Measurements from ENCODE around the gene NFATC3.
A peak's percentile ranks its signal among the peaks of the same experiment; 100 is the strongest.

The NFATC3 gene

DNA sequence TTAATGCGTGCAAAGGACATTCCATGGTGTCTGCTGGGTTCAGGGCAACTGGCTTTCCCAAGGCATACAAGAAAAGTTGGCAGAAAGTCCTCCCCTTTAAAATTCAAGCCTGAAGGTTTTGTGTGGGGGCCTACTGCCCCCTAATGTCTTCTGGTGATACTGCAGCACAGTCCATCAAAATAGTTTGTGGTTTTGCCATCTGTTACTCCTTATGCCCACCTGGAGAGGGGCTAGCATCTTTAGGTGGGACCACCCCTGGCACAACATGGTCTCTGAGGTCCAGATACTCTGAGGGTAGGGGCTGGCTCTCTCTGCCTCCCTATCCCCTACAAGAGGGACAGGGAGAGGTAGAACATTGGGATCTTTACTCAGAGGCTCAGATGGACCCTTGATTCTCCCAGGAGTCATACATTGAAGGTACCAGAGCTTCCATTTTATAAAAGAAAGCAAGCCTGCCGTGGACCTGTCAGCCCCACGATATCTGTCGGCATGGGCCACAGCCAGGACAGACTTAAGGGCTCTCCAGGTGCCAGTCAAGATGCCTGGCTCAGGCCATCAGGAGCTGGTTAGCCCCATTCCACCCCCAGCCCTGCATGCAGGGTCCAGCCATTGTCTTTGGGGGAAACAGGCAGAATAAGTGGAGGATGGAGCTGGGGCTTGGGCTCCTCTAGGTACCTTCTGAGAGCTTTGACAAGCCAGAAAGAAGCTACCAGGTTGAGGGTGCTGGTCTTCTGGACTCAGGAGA, 144.4 kb downstream of the NFATC3 start:
- DNase-seq (ENCODE audit: low spot score), result peak; percentile 66
- FAIRE-seq, result no peak

DNA sequence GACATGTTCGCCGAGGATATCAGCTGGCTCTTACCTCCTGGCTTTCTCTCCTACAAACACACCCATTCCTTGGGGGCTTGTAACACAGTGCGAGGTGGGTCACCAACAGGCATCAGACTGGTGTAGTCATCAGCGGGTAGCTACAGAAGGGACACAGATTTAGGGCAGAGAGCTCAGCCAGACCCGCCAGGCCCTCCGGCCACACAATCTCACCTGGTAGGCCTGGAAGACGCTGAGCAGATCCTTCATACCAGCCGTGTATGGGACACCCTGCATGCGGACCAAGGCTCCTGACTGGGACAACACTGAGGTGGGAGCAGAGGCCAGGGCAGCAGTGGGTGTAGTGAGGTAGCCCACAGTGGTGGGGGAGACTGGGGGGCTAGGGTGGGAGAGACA, 145.0 kb downstream of the NFATC3 start:
- no peak for DNase-seq (ENCODE audit: low spot score)
- FAIRE-seq, result peak; percentile 56

DNA sequence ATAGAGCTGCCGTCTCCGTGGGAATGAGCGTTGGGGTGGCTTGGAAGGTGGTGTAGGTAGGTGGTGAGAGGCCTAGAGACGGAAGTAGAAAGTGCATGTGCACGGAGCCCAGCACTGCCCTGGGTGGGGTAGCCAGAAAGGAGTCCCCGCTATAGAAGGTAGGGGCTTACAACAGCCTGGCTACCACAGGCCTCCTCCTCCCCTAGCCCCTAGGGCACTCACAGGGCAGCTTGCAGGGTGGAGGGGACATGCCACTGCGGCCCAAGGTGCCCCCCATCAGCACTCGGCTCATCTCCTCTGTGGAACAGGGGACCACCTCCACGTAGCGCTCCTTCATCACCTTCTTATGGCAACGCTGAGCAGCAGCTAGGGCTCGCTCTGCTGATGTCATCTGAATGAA, 145.8 kb downstream of the NFATC3 start:
- no peak for DNase-seq (ENCODE audit: low spot score)
- no peak for FAIRE-seq

DNA sequence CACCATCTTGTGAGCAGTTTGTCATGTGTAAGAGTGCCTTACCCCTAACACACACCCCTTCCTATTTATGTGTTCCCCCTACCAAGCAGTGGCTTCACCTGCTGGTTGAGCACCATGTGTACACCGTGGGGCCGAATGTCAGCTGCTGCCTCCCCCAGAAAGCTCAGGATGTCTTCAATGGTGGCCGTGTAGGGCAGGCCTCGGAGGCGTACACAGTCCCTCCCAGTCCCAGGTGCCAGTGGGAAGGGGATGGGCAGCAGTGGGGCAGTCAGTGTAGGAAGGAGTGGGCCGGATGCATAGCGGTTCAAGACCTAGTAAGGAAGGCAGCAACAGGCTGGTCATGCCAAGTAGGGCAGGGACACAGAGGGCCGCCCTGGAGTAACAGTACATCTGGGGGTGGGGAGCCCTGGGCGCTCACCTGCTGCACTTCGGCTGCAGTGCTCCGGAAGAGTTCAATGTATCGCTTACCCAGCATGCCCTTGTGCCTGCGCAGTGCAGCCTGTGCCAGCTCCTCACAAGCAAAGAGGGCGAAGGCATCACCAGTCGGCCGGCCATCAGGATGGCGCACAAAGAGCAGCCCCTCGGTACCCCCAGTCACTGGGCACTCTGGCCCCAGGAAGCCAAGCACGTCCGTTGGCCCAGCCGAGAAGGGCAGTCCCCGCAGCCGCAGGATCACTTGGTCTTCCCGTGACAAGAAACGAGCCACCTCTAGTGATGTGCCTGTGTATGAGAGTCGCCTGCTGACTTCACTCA, 146.4 kb downstream of the NFATC3 start:
- FAIRE-seq, result no peak
- DNase-seq (ENCODE audit: low spot score), result no peak

DNA sequence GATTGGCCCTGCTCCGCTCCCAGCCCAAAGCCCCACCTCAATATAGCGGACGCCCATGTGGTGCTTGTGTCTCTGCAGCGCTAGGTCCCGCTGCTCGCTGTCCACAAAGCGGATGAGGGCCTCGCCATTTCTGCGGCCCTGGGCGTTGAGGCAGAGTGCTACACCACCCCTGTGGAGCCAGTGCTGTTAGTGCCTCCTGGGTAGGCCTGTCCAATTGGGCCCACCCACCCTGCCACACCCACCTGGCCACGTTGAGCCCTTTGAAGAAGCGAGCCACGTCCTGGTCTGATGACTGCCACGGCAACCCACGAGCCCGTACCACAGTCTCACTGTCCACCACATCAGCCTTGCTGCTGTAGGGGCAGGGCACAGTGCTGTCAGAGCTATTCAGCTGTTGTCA, 147.2 kb downstream of the NFATC3 start:
- FAIRE-seq, result no peak
- DNase-seq (ENCODE audit: low spot score), result no peak

DNA sequence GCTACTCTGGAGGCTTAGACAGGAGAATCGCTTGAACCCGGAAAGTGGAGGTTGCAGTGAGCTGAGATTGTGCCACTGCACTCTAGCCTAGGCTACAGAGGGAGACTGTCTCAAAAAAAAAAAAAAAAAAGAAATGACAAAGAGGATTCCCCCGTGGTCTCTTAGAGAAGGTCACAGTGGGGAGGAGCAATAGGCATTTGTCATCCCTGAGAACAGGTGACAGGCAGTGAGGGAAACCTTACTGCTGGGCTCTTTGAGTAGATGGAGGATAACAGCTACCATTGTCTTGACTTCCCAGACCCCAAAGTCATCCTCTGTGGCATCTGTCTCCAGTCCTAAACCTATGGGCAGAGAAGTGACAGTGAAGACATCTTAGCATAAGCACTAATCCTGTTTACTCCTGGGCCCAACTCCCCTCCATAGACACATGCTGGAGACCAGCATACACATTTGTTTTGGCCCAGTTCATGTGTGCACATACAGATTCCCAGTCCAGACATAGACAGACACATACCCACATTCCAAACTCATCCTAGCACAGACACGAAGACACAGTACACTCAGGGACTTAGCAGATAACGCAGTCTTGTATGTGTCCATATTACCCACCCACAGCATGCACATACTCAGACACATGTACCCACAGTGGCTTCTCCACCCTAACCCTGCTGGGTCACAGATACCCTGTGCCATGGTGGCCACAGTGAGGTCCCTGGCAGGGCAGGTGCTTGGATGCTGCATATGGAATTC, 148.1 kb downstream of the NFATC3 start:
- FAIRE-seq (no peak), DNase-seq (ENCODE audit: low spot score) (no peak)

DNA sequence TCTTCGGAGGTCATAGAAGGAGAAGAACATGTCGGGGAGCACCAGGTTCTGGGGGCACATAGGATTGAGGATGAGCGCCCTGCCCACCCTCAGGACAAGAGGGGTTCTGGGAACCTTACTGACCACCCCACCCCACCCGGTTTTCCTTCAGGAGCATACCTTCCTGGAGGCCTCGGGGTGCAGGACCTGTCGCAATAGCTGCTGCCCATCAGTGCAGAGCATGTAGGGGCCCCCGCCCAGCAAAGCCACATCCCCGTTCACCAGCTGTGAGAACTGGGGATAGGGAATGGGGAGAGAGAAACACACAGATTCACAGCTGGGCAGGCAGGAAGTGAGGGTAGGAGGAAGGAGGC, 148.6 kb downstream of the NFATC3 start:
- no peak for FAIRE-seq
- DNase-seq (ENCODE audit: low spot score), result no peak

DNA sequence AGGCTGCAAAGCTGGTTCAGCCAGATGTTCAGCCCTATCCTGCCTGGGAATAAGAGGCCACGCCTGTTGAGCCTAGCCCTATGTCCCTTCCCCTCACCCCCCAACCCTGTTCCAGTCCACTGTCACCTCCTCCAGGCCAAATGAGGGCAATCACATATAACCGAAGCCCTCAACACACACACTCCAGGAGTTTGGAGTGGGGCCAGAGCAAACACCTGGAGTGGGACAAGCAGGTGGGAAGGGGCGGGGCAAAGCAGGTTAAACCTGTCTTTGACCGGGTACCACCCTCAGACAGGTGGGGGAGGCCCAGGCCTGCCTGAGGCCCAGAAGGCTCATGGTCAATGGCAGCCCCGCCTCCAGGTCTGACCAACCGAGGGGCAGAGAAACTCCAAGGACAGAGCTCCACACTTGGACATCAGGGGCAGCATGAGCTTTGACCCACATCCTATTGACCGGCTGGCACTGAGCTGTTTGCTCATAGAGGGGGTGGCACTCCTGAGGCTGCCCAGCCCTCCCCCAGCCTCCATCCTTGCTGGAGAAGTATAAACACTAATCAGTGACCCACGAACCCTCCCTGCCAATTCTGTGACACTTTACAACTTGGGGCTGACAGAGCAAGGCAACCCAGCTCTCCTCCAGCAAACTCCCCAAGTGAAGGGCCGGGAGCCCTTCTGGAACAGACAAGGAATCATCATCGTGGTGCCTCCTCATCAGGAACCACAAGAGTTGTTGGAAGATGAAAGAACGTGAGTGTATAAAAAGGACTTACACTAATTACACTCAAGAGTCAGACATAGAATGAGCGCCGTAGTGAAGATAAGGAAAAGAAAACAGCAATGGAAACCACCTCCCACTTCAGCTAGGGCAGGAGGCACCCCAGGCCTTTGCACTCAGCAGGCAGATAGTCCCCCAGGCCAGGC, 149.3 kb downstream of the NFATC3 start:
- no peak for DNase-seq (ENCODE audit: low spot score)
- no peak for FAIRE-seq

DNA sequence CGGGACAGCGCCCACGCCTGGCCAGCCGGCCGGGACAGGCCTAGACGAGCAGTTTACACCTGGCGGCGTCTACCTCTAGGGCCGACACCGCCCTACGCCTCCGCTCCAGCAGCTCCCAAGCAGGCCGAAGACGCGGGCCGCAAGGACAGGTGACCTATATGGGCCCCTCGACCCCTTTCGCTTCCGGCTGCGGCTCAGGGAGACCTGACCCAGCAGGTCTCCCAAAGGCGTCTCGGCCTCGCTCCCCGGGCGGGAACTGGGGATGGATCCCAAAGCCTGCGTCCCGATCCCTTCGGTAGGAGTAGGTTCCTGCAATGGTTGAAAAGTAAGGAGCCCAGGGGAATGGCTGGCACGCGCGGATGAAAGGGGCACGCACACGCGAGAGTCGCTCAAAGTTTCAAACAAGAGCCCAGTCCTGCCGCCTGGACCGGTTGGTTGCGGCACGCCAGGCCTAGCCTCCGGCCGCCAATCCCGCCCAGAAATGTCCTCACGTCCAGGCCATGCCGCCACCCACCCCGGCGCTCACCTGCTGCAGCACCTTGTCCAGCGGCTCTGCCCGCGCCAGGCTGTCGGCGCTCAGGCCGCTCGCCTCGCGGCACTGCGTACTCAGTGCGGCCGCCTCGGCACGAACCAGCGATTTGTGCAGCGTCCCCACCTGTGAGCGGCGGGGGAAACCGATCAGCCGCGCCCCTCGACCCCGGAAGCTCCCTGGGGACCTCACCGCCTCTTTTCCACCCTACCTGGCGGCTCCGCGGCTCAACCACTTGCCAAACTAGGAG, 150.1 kb downstream of the NFATC3 start:
- no peak for FAIRE-seq

DNA sequence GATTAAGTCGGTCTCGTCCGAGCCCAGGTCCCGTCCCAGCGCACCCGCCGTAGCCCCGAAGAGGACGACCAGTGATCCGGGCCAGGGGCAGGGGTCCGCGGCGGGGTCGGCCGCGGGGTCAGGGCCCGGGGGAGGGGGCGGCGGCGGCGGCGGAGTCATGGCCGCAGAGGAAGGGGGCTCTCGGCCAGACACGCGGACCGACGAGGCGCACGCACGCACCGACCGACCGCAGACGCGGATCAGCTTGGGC, 150.6 kb downstream of the NFATC3 start, which contains the start of gene ESRP2:
Gene ESRP2 (minus strand): TSS at position 241 of the 250 bp plus-strand sequence. CDS start 82 bp downstream, at position 159.
- FAIRE-seq, result no peak
- DNase-seq (ENCODE audit: low spot score), result no peak

More for the DNA sequence above, 150.1 kb downstream of the NFATC3 start:
- DNase-seq (ENCODE audit: low spot score), result no peak

DNA sequence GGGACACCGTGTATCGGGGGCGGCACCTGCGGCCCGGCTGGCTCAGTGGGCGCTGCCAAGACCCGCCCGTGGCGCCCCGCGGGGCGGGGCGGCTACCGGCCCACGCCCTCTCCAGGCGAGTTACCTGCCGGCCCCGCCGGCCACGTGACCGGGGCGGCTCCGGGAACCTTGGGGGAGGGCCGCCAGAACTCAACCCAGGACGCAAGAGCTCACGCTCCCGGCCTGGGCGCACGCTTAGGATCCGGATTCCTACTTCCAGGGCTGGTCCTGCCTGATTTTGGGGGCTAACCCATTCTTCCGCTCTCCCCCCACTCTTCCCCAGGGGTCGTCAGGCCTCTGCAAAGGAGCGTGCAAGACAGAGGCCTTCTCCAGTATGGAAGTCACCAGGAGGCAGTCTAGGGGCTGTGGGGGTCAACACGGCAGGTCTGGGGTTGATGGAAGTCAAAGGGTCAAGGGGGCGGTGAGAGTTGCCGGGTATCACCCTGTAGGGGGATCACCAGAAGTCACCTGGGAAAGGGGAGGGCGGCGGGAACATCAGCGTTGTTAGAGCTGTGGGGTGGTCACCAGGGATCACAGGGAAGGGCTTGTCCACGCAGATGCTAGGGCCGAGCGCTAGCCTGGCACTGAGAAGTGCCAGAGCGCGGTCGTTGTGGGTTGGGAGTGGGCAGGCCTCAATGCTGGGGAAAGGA, 151.1 kb downstream of the NFATC3 start:
- no peak for FAIRE-seq
- DNase-seq (ENCODE audit: low spot score), result no peak

DNA sequence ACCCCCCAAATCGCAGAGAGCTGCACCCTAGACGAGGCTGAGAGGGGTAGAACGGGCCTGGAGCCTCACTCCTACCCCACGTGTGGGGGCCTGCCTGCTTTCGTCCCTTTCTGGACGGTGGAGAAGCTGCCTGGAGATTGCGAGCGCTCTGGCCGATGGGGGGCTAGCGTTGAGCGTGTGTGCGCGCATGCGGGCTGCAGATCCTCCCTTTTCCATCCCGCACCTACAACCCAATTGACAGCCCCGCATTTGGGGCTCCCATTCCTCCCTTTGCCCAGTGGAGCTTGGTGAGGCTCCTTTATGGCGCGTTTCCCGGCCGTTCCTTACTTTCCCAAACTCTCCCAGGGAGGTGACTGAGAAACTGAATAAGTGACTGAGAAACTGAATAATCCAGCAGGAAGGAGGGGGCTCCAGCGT, 151.7 kb downstream of the NFATC3 start:
- DNase-seq (ENCODE audit: low spot score) (no peak), FAIRE-seq (no peak)

DNA sequence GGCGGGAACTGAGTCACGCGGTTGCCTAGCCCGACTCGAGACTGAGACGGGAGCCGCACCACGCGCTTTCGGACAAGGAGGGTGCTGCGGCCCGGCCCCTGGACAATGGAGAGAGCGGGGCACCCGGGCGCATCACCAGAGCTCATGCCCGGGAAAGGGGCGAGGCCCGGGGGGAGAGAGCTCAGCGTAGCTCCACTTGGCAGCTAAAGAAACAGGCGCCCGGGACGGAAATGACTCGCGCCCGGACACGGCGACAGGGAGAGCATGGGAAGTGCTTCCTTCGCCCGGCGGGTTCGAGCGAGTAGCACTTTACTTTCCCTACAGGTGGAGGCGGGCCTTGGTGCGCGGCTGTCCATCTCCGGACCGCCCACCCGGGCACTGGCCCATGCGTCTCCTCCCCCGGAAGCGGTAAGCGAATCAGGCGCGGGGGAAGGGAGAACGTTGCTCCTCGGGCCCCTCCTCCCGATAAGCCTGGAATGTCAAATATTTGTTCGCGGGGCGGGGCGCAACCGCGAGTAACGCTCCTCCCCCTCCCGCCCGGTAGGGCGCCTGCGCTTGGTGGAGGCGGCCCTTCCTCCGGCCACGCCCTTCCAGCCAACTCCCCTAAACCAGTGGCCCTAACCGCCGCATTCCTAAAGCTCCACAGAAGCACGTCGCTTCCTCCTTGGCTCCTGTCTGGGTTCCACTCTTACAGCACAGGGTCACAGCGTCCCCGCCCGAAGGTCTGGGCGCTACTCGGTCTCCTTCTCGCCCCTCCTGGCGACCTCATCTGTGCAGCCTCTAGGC, 152.3 kb downstream of the NFATC3 start:
- DNase-seq (ENCODE audit: low spot score), result peak; percentile 99
- peak; percentile 23 for FAIRE-seq

DNA sequence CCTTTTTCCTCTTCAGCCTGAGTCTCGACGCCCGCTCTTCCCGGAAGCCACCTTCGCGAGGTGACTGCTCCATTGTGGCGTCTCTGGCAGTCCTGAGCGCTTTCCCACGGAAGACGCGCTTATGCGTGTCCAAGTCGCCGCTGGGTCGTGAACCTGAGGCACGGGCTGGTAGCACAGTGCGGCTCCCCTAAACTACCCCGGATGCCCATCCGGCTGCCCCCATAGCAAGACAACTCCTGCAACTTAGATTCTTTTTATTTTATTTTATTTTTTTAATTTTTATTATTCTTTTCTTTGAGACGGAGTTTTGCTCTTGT, 152.8 kb downstream of the NFATC3 start:
- FAIRE-seq (no peak), DNase-seq (ENCODE audit: low spot score) (no peak)

DNA sequence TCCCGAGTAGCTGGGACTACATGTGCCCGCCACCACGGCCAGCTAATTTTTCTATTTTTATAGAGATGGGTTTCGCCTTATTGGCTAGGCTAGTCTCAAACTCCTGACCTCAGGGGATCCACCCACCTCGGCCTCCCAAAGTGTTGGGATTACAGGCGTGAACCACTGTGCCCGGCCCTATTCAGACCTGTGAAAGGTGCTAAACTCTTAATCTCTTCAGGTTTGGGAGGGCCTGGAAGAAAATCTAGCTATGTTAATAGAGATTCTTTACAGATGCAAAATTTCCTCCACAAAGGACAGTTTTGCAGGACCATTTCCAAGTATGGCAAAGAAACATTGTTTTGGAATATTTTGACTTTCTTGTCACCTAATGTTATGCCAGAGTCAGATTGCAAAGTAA, 156.9 kb downstream of the NFATC3 start:
- no peak for DNase-seq (ENCODE audit: low spot score)
- FAIRE-seq, result no peak

DNA sequence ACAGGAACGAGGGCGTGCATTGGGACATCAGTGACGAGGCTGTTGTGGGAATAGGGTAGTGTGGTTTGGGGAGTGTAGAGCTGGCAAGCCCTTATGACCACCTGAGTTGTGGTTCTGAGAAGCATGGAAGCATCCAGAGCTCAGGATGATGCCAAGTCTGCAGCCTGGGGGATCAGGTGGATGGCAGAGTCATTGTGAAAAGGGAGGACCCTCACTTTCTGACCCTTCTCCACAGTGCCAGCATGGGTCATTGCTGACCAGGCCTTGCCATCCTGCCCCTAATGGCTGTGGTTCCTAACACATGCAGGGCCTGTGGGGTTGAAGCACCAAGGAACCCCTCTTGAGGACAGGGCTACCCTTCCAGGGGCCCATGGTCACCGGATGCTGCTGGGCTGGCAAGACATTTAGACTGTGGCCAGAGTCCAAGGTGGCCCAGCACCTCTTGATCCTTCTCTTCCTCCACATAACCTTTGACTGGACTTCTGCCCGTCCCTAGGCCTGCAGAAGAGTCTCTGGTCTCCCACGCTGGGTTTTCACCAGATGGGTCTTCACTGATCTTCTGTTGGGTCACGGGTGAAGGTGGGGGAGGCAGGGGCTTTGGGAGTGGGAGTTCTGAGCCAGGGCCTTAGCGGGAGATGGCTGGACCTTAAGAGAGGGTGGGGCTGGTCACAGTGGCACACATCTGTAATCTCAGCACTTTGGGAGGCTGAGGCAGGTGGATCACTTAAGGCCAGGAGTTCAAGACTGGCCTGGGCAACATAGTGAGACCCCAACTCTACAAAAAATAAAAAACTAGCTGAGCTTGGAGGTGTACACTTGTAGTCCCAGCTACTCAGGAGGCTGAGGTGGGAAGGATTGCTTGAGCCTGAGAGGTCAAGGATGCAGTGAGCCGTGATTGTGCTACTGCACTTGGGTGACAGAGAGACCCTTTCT, 158.0 kb downstream of the NFATC3 start:
- DNase-seq (ENCODE audit: low spot score), result no peak
- no peak for FAIRE-seq

DNA sequence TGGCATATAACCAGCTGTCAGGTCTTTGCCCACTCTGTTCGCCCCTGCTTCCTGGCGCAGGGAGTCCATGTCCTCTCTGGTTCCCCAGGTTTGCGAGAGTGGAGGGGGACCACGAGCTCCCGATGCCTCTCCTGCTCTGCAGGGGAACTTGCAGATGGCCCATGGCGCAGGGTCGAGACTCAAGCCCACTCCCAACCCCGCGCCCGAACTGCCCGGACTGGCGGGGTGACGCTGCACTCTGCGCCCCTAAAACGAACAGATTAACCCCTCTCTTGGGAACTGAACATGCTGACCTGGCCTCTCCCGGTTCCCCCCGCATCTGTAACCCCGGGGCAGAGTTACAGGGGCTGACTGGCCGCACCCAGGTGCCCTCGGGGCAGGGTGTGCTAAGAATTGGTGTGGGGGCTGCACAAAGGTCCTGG, 159.3 kb downstream of the NFATC3 start:
- FAIRE-seq, result no peak
- no peak for DNase-seq (ENCODE audit: low spot score)

Data from urothelium cell line (cell line).